Endothelial cell (in vitro differentiated cells): ENCODE results near the gene PRKCZ. TPM values are rescaled to one million over a fixed set of nuclear protein-coding genes. Genes with fewer than 3 reads are reported as not detected.

Experiments used
- DNase-seq: peaks from one replicate; pipeline ENCODE4 v3.0.0; 2021; ENCODE audit warnings: low spot score
- H3K27ac Mint-ChIP-seq: one replicate; pipeline ENCODE4 v1.8.0; 2021; ENCODE audit warnings: mixed read lengths, inconsistent platforms; ENCODE audit not compliant: unreplicated experiment
- H3K27me3 Mint-ChIP-seq: one replicate; pipeline ENCODE4 v1.8.0; 2021; ENCODE audit warnings: mild to moderate bottlenecking, moderate library complexity, mixed read lengths, inconsistent platforms; ENCODE audit not compliant: unreplicated experiment
- H3K36me3 Mint-ChIP-seq: one replicate; pipeline ENCODE4 v1.8.0; 2021; ENCODE audit warnings: mild to moderate bottlenecking, low read depth, mixed read lengths, inconsistent platforms; ENCODE audit not compliant: unreplicated experiment
- H3K4me1 Mint-ChIP-seq: one replicate; pipeline ENCODE4 v1.8.0; 2021; ENCODE audit warnings: mild to moderate bottlenecking, mixed read lengths, inconsistent platforms; ENCODE audit not compliant: unreplicated experiment
- H3K4me3 Mint-ChIP-seq: one replicate; pipeline ENCODE4 v1.8.0; 2021; ENCODE audit warnings: mild to moderate bottlenecking, mixed read lengths, inconsistent platforms; ENCODE audit not compliant: unreplicated experiment
- H3K9me3 Mint-ChIP-seq: one replicate; pipeline ENCODE4 v1.8.0; 2021; ENCODE audit warnings: mixed read lengths, inconsistent platforms; ENCODE audit not compliant: unreplicated experiment
- total RNA-seq: library from RNA; stranded (reverse); fragmentation: NEBNext Ultra II Directional; extraction: Animal tissue kit (Norgen Biotek cat#: 25700); gene quantifications from one replicate; pipeline ENCODE4 v1.2.1, GENCODE V29; 2021; ENCODE audit not compliant: unreplicated experiment
- TF ChIP-seq, protein P1 (sequence below): fragments of 200-600 bp; sonication (generic); IDR thresholded peaks from one replicate; pipeline ENCODE4 v1.5.0; 2021; ENCODE audit warnings: antibody characterized with exemption; ENCODE audit not compliant: unreplicated experiment

Gene PRKCZ
- total RNA-seq, 1 donor from 2014 or later: 23.1 TPM

DNA sequence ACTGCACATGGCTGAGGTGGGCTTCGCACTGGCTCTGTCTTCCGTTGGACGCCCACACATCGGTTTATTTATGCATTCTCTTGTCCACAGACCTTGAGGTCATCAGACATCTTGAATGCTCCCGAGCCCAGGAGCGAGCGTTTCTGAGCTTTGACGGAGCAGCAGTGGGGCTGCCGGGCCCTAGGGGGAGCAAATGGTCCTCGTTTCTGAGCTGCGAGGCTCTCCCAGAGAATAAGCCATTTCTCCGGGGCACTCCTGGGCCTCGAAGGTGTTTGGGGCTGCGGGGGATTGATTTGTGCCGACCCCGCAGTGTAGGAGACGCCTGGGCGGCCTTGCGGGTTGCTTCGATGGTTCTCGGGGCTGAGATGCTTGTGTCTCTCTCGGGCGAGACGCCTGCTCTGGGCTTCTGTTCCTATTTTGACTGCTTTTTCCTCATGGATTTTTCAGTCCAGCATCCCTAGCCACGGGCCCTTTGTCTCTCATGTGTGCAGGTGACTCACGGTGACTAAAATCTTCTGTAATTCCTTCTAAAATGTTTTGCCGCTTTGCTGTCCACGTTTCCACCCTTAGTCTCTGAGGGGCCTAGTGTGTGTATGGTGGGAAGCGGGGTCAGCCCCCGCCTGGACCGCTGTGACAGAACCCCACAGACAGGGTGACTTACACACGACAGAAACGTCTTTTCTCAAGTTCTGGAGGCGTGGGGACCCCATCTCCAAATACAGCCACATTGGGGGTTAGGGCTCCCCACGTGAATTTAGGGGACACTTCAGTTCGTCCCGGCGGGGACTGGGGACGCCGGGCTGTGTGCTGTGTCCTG, 82.2 kb downstream of the PRKCZ start:
- peak overlapping the region; percentile 78 for H3K4me3 Mint-ChIP-seq
- peak; percentile 46 for DNase-seq
- H3K27ac Mint-ChIP-seq: no peak overlapping the region
- peaks cover 13% of the 10 kb centered on the region for H3K36me3 Mint-ChIP-seq
- peaks cover 4% of the 10 kb centered on the region for H3K4me1 Mint-ChIP-seq
- TF ChIP-seq, protein P1, sequence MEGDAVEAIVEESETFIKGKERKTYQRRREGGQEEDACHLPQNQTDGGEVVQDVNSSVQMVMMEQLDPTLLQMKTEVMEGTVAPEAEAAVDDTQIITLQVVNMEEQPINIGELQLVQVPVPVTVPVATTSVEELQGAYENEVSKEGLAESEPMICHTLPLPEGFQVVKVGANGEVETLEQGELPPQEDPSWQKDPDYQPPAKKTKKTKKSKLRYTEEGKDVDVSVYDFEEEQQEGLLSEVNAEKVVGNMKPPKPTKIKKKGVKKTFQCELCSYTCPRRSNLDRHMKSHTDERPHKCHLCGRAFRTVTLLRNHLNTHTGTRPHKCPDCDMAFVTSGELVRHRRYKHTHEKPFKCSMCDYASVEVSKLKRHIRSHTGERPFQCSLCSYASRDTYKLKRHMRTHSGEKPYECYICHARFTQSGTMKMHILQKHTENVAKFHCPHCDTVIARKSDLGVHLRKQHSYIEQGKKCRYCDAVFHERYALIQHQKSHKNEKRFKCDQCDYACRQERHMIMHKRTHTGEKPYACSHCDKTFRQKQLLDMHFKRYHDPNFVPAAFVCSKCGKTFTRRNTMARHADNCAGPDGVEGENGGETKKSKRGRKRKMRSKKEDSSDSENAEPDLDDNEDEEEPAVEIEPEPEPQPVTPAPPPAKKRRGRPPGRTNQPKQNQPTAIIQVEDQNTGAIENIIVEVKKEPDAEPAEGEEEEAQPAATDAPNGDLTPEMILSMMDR: peak; percentile 12
- H3K9me3 Mint-ChIP-seq: no peaks in the 10 kb centered on the region
- peaks cover 7% of the 10 kb centered on the region for H3K27me3 Mint-ChIP-seq

DNA sequence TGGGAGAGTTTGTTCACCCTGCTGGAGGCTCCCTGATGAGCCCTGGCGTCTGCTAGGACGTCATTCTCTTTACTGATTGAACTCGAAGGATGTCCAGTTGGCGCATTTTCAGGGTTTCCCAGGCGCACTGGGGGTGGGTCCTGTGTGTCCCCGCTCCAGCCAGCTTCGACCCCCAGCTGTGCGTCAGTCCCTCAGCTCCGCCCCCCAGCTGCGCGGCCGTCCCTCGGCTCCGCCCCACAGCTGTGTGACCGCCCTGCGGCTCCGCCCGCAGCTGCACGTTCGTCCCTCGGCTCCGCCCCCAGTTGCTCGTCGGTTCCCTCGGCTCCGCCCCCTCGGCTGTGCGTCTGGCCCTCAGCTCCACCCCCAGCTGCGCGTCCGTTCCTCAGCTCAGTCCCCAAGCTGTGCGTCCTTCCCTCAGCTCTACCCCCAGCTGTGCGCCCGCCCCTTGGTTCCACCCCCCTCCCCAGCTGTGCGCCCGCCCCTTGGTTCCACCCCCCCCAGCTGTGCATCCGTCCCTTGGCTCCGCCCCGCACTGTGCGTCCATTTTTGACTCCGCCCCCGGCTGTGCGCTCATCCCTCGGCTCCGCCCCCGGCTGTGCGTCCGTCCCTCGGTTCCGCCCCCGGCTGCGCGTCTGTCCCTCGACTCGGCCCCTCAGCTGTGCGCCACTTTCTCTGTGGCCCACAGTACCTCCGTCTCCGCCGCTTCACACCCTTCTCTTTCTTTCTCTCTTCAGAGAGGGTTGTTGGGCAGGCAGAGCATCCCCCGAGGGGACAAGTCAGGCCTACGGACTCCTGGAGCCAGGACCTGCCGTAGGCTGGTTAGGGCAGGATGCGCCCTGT, 83.0 kb downstream of the PRKCZ start:
- Mint-ChIP-seq H3K9me3 (no peaks in the 10 kb centered on the region), H3K27ac (no peak overlapping the region), H3K4me3 (peak overlapping the region; percentile 78), H3K4me1 (peaks cover 4% of the 10 kb centered on the region), H3K27me3 (peaks cover 10% of the 10 kb centered on the region), H3K36me3 (peaks cover 13% of the 10 kb centered on the region)
- TF ChIP-seq, protein P1: no peak
- DNase-seq: peak; percentile 98

DNA sequence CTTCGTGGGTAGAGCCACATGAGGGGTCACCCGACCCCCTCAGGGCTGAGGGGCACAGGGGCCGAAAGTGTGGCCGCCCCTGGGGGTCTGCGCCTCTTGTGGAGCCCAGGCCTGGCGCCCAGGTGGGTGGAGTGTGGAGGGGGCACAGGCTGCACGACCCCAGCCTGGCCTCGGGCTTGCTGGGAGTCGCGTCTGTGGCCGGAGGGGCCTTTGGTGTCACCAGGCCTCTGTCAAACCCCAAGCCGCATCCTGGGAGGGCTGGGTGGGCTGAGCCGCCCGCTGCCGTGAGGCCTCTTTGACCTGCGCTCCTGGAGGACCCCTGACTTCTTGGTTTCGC, 83.6 kb downstream of the PRKCZ start:
- Mint-ChIP-seq H3K36me3 (peaks cover 13% of the 10 kb centered on the region), H3K9me3 (no peaks in the 10 kb centered on the region), H3K27ac (no peak overlapping the region), H3K27me3 (peaks cover 10% of the 10 kb centered on the region), H3K4me1 (peaks cover 4% of the 10 kb centered on the region), H3K4me3 (peak overlapping the region; percentile 67)
- no peak for DNase-seq
- TF ChIP-seq, protein P1: no peak

DNA sequence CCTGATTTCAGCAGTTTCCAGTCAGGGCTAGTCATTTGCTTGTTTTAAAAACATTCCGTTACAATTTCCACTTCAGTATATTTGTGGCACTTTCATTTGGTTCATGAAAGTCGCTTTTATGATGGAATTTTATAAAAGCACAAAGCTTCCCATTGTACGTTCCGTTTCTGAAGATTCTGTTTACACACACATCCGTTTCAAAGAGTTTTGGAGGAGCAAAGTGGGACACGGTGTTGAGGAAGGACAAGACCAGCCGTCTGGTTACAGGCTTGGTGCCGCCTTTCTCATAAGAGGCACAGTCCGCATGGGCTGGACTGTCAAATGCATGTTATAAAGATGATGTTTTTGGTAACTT, 84.0 kb downstream of the PRKCZ start:
- Mint-ChIP-seq H3K27me3 (peaks cover 8% of the 10 kb centered on the region), H3K36me3 (peaks cover 13% of the 10 kb centered on the region), H3K4me3 (peak overlapping the region; percentile 67), H3K27ac (no peak overlapping the region), H3K9me3 (no peaks in the 10 kb centered on the region), H3K4me1 (peaks cover 4% of the 10 kb centered on the region)
- TF ChIP-seq, protein P1: no peak
- DNase-seq: no peak
